Measurements from ENCODE around the gene DSTYK.
A peak's percentile ranks its signal among the peaks of the same experiment; 100 is the strongest.

The DSTYK gene, protein sequence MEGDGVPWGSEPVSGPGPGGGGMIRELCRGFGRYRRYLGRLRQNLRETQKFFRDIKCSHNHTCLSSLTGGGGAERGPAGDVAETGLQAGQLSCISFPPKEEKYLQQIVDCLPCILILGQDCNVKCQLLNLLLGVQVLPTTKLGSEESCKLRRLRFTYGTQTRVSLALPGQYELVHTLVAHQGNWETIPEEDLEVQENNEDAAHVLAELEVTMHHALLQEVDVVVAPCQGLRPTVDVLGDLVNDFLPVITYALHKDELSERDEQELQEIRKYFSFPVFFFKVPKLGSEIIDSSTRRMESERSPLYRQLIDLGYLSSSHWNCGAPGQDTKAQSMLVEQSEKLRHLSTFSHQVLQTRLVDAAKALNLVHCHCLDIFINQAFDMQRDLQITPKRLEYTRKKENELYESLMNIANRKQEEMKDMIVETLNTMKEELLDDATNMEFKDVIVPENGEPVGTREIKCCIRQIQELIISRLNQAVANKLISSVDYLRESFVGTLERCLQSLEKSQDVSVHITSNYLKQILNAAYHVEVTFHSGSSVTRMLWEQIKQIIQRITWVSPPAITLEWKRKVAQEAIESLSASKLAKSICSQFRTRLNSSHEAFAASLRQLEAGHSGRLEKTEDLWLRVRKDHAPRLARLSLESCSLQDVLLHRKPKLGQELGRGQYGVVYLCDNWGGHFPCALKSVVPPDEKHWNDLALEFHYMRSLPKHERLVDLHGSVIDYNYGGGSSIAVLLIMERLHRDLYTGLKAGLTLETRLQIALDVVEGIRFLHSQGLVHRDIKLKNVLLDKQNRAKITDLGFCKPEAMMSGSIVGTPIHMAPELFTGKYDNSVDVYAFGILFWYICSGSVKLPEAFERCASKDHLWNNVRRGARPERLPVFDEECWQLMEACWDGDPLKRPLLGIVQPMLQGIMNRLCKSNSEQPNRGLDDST

GRCh38 chr1:205211169-205211838 lies at the start of gene DSTYK:
Gene DSTYK, minus strand, starts transcription at chr1:205211702. Its CDS starts 167 bp downstream, at chr1:205211535.
- peak; percentile 91 to 93 for DNase-seq

GRCh38 chr1:205259998-205260397 lies 48.5 kb upstream of the DSTYK start:
- DNase-seq: no peak

- DNase-seq: no peak
These were observed 47.9 kb upstream of the DSTYK start for GRCh38 chr1:205259324-205259832.

GRCh38 chr1:205258719-205259118 lies 47.2 kb upstream of the DSTYK start:
- DNase-seq: no peak

DNA sequence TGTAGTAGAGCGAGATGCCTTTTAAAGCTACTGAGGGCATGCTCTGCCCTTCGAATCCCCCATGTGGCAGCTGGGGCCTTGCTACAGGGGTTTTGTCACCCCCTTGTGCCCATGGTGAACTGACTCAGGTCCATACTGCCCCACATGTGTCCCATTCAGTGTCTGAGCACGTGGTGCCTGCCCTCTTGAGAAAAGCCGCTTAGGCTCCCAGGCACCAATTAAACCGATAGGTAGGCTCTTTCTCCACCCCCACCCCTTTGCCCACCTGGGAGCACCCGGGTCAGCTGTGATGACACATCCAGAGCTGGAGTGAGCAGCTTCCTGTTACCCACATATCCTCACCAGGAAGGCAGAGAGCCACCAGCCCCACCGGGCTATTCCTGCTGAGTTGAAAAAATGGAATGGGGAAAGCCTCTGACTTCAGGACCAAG lies 46.8 kb upstream of the DSTYK start:
- no peak for DNase-seq

DNA sequence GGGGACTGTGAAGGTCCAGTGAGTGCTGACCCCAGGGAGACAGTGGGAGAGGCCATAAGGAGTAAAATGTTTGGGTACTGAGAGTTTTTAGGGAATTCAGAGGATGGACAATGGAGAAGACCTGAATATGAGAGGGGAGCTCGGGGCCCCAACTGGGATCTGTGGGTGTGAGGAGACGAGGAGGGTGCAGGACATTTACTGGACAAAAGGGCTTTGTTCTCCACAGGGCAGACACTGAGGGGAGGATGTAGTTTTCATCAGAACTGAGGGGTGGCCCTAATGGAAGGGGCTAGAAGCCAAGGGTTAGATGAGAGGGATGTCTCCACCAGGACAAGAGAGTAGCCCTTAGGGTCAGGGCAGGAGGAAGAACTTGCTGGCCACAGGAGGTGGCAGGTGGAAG lies 46.2 kb upstream of the DSTYK start:
- no peak for DNase-seq

GRCh38 chr1:205256951-205257625 lies 45.6 kb upstream of the DSTYK start:
- no peak for DNase-seq

DNA sequence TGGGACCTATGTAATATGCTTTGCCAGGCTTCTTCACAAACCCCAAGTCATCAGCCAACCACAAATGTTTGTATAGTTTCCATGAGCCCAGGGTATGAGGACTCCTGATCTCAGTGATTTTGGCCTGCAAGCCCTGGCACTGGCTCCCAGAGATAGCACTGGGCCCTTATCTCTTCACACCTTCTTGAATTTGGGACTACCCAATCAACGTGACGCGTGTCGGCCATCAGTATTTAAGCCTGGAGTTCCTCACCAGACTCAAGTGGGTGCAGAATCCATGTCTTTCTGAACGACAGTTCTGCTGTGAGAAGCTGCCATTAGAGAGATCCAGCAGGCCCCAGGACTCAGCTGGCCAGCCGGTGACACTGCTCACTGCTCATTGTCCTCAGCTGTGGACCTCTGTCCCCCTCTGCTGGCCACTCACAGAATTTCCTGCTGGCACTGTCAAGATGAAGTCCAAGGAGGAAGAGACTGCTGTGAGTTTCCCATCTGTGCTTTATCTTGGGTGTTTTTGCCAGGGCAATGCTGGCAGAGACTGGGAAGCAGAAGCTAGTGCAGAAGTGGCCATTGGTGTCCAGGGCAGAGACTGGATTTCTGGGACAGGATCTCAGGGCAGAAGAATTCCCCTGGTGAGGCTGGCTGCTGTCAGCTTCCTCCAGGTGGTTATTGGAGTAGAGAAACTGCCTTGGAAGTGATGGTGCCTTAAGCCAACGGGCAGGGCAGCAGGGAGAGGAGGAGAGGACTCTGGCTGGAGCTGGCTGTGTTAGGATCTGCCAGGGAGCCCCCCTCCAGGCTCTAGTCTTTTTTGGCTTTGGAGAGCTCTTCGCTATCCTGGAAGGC lies 44.7 kb upstream of the DSTYK start:
- peak; percentile 85 to 86 for DNase-seq

GRCh38 chr1:205251576-205251975 lies 40.1 kb upstream of the DSTYK start:
- DNase-seq: no peak

DNA sequence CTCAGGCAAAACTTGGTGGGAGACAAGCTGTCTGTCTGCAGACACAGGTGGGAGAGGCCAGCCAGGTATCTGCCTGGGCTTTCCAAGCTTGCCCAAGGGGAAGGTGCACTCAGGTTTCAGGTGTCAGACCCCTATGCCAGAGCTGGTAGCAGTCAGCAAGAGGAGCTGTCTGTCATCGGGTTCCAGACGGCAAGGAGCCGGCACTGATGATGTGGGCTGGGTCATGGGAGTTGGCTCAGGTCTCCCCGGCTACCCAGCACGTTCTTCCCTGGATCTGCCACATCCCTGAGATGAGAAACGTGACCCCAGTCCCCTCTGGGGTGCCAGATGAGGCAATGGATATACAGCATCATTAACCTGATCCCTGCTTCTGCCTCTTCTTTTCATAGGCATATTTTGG lies 39.2 kb upstream of the DSTYK start:
- no peak for DNase-seq

DNA sequence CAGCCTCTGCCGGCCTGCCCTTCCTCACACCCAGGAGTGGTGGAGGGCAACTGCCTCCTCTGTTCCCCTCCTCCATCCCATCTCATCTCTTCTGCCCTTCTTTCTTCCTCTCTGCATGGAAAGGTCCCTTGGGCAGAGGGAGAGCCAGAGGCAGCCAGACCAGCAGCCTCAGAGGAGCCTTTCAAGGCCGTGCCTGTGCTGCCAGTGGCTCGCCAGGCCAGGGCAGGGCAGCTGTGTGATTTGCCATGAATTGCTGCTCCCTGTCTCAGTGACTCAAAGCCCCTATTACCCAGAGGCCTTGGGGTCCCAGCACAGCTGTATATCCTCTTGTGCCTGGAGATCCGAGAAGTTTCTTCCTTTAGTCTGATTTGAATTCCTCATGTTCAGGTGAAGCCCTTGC lies 38.1 kb upstream of the DSTYK start:
- no peak for DNase-seq

GRCh38 chr1:205248793-205249601 lies 37.5 kb upstream of the DSTYK start:
- DNase-seq: no peak

DNA sequence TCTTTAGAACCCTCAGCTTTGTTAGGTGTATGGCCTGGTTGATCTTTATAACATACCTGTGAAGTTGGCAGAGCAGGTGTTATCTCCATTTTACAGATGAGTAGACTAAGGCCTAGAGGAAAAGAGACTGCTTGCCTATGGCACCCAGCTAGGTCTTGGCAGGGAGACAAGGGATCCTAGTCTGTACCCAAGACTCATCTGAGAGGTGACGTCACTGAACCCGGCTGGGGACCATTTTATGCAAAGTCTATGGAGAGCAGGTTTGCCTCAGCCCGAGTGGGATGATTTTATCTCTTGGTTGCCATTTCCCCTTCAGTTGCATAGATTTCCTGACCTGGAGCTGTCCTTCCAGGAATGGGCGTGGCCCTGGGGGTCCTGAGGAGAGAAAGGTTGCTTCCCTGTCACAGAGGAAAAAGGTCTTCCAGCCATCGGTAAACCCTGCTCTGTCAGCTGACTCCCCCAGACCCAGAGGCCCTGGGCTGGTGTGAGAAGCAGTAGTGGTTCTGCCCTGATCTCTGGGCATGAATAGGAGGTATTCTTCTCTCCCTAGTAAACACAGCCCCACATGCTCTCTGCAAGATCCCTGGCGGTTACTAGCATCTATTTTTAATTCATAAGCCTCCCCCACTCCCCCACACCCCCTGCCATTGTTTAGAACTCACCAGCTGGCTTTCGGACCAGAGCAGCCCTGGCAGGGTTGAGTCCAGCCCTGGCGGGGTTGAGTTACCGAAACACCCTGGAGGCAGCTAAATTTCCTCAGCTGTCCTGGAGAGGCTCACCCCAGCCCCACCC lies 35.8 kb upstream of the DSTYK start:
- DNase-seq: no peak

GRCh38 chr1:205246351-205247119 lies 35.0 kb upstream of the DSTYK start:
- no peak for DNase-seq

DNA sequence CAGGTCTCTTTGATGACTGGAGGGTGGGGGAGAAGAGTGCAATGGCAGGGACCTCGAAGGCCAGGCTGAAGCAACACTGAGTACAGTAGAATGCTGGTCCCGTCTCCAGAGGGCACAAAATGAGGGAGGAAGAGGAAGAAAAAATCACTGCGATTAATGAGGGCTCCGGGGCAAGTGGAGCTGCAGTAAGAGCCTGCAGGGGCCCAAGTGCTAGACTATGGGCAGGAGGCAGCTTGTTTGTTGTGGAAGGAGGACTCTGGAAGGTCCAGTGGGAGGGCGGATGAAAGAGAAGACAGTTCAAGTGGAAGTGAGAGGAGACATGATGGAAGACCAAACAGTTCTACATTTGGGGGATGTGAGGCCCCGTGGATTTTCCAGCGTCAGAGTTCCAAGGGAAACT lies 33.6 kb upstream of the DSTYK start:
- no peak for DNase-seq

- DNase-seq: no peak
These were observed 32.9 kb upstream of the DSTYK start for GRCh38 chr1:205244384-205244783.

GRCh38 chr1:205243350-205244191 lies 32.1 kb upstream of the DSTYK start:
- no peak for DNase-seq
